ENCODE data around the gene CCNT2. TPM values are rescaled to one million over a fixed set of nuclear protein-coding genes. Genes with fewer than 3 reads are reported as not detected.

The CCNT2 gene
- 17.4 and 21.1 TPM in 2 replicates for total RNA-seq

DNA sequence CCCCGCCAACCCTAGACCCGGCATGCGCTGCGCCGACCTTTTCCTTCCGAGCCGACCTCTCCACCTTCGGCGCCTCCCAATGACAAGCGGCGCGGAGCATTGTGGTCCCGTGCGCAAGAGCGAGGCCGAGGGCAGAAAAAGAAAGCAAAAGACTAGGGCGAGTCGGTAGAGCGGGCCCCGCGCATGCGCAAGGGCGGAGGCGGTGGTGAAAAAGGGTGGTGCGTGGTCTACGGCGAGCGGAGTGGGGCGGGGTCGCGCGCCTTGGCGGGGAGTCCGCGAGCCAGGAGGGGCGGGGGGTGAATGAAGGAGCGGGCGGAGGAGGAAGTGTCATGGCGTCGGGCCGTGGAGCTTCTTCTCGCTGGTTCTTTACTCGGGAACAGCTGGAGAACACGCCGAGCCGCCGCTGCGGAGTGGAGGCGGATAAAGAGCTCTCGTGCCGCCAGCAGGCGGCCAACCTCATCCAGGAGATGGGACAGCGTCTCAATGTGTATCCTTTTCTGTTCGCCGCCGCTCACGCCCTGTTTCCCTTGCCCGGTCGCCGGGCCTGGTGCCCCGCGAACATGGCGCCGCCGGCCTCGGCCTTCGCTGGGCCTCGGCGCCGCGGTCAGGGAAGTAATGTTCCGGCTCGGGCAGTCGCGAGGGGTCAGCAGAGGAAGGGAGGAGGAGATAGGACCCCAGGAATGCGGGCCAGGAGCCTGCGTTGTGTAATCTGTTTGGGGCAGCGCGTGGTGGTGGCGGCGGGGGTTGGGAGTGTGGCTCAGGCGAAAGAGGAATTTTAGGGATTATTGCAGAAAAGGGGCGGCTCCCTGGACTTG is at the start of gene CCNT2:
Gene CCNT2, plus strand, starts transcription at position 297 of the 815 bp plus-strand sequence. Its CDS starts 33 bp downstream, at position 330.

Other genes with a start within 250 kb of the CCNT2 start
- gene TMEM163, start 199.8 kb upstream of the CCNT2 start, total RNA-seq: 0.72 TPM in 1 of 2 replicates, not detected in the other
- gene ACMSD, start 80.2 kb upstream of the CCNT2 start, total RNA-seq: 1.7 TPM in 1 of 2 replicates, not detected in the other
- gene MAP3K19, start 128.6 kb downstream of the CCNT2 start, total RNA-seq: under 0.01 TPM in 1 of 2 replicates, not detected in the other
- gene RAB3GAP1, start 133.5 kb downstream of the CCNT2 start, total RNA-seq: 87.5 and 110 TPM in 2 replicates